ENCODE measurements around the gene PDHA1. TPM values are rescaled to one million over a fixed set of nuclear protein-coding genes. Genes with fewer than 3 reads are reported as not detected.

Gene PDHA1
- total and polyA plus RNA-seq, 2 donors from 2014 or later = 206 to 526 TPM

GRCh38 chrX:19388741-19389140 is 45.0 kb downstream of the PDHA1 start:
- no peak for TF ChIP-seq CTCF (IDR thresholded peaks at IDR 0.05; ENCODE audit: borderline replicate concordance, extremely low read depth, insufficient read depth)
- H3K4me3 ChIP-seq (ENCODE audit: low read length in 3 of 3) = no peak overlapping the region
- H3K9me3 ChIP-seq (ENCODE audit: control insufficient read depth in 2 of 3, insufficient read depth in 1 of 3, low read length in 3 of 3) = no peaks in the 10 kb centered on the region
- FAIRE-seq = no peak
- H3K27me3 ChIP-seq (ENCODE audit: control insufficient read depth, insufficient read depth, low read length) = no peaks in the 10 kb centered on the region
- no peaks in the 10 kb centered on the region for H3K36me3 ChIP-seq (ENCODE audit: control insufficient read depth in 2 of 3, insufficient read depth in 3 of 3, low read length in 3 of 3)
- DNase-seq = no peak
- H3K9ac ChIP-seq (ENCODE audit: low read length in 3 of 3) = no peak overlapping the region
- no peaks in the 10 kb centered on the region for H3K4me1 ChIP-seq (ENCODE audit: control insufficient read depth in 2 of 3, insufficient read depth in 2 of 3, low read depth in 1 of 3, low read length in 3 of 3)
- intact Hi-C loops (cut with DNase I) = no loop called here
- H3K27ac ChIP-seq (ENCODE audit: low read depth in 2 of 2, low read length in 2 of 2) = no peak overlapping the region

- no peak overlapping the region for H3K9ac ChIP-seq (ENCODE audit: low read length in 3 of 3)
- H3K27ac ChIP-seq (ENCODE audit: low read depth in 2 of 2, low read length in 2 of 2) = no peak overlapping the region
- no peaks in the 10 kb centered on the region for H3K4me1 ChIP-seq (ENCODE audit: control insufficient read depth in 2 of 3, insufficient read depth in 2 of 3, low read depth in 1 of 3, low read length in 3 of 3)
- H3K36me3 ChIP-seq (ENCODE audit: control insufficient read depth in 2 of 3, insufficient read depth in 3 of 3, low read length in 3 of 3) = no peaks in the 10 kb centered on the region
- no peaks in the 10 kb centered on the region for H3K27me3 ChIP-seq (ENCODE audit: control insufficient read depth, insufficient read depth, low read length)
- H3K4me3 ChIP-seq (ENCODE audit: low read length in 3 of 3) = no peak overlapping the region
- FAIRE-seq (no peak), DNase-seq (no peak)
- intact Hi-C loops (cut with DNase I) = no loop called here
- TF ChIP-seq CTCF (IDR thresholded peaks at IDR 0.05; ENCODE audit: borderline replicate concordance, extremely low read depth, insufficient read depth) = no peak
- no peaks in the 10 kb centered on the region for H3K9me3 ChIP-seq (ENCODE audit: control insufficient read depth in 2 of 3, insufficient read depth in 1 of 3, low read length in 3 of 3)
Observed at GRCh38 chrX:19389227-19389845, 45.6 kb downstream of the PDHA1 start.

- intact Hi-C loops (cut with DNase I) = no loop called here
- Histone ChIP-seq H3K9ac (ENCODE audit: low read length in 3 of 3) (no peak overlapping the region), H3K27me3 (ENCODE audit: control insufficient read depth, insufficient read depth, low read length) (peaks cover 2% of the 10 kb centered on the region), H3K36me3 (ENCODE audit: control insufficient read depth in 2 of 3, insufficient read depth in 3 of 3, low read length in 3 of 3) (no peaks in the 10 kb centered on the region), H3K27ac (ENCODE audit: low read depth in 2 of 2, low read length in 2 of 2) (no peak overlapping the region), H3K9me3 (ENCODE audit: control insufficient read depth in 2 of 3, insufficient read depth in 1 of 3, low read length in 3 of 3) (no peaks in the 10 kb centered on the region), H3K4me1 (ENCODE audit: control insufficient read depth in 2 of 3, insufficient read depth in 2 of 3, low read depth in 1 of 3, low read length in 3 of 3) (no peaks in the 10 kb centered on the region), H3K4me3 (ENCODE audit: low read length in 3 of 3) (no peak overlapping the region)
- DNase-seq (no peak), FAIRE-seq (no peak)
- no peak for TF ChIP-seq CTCF (IDR thresholded peaks at IDR 0.05; ENCODE audit: borderline replicate concordance, extremely low read depth, insufficient read depth)
Observed at GRCh38 chrX:19392078-19392477, 48.4 kb downstream of the PDHA1 start.

- H3K27ac ChIP-seq (ENCODE audit: low read depth in 2 of 2, low read length in 2 of 2) = no peak overlapping the region
- peaks cover 2% of the 10 kb centered on the region for H3K27me3 ChIP-seq (ENCODE audit: control insufficient read depth, insufficient read depth, low read length)
- intact Hi-C loops (cut with DNase I) = no loop called here
- H3K9ac ChIP-seq (ENCODE audit: low read length in 3 of 3) = no peak overlapping the region
- DNase-seq (no peak), FAIRE-seq (no peak)
- no peaks in the 10 kb centered on the region for H3K4me1 ChIP-seq (ENCODE audit: control insufficient read depth in 2 of 3, insufficient read depth in 2 of 3, low read depth in 1 of 3, low read length in 3 of 3)
- no peaks in the 10 kb centered on the region for H3K9me3 ChIP-seq (ENCODE audit: control insufficient read depth in 2 of 3, insufficient read depth in 1 of 3, low read length in 3 of 3)
- TF ChIP-seq CTCF (IDR thresholded peaks at IDR 0.05; ENCODE audit: borderline replicate concordance, extremely low read depth, insufficient read depth) = no peak
- no peak overlapping the region for H3K4me3 ChIP-seq (ENCODE audit: low read length in 3 of 3)
- H3K36me3 ChIP-seq (ENCODE audit: control insufficient read depth in 2 of 3, insufficient read depth in 3 of 3, low read length in 3 of 3) = no peaks in the 10 kb centered on the region
Observed at GRCh38 chrX:19392703-19393102, 49.0 kb downstream of the PDHA1 start.
